Left ventricle myocardium inferior (tissue), 1 donor: ENCODE measurements around the gene CCDC70. TPM values are rescaled to one million over a fixed set of nuclear protein-coding genes. Genes with fewer than 3 reads are reported as not detected.
A peak's percentile ranks its signal among the peaks of the same experiment; 100 is the strongest.

Source experiments
- DNase-seq: peaks from one replicate; pipeline ENCODE4 v3.0.0-alpha.2; 2020
- H3K27ac ChIP-seq: fragments of 200-600 bp; replicated peaks from 2 replicates; pipeline ENCODE4 v1.8.0; 2021
- H3K27me3 ChIP-seq: fragments of 200-600 bp; 2 replicates; pipeline ENCODE4 v1.8.0; 2021; ENCODE audit warnings: low read depth
- H3K36me3 ChIP-seq: fragments of 200-600 bp; 2 replicates; pipeline ENCODE4 v1.8.0; 2021
- H3K4me1 ChIP-seq: fragments of 200-600 bp; 2 replicates; pipeline ENCODE4 v1.8.0; 2021
- H3K4me3 ChIP-seq: fragments of 200-600 bp; 2 replicates; pipeline ENCODE4 v1.8.0; 2021; ENCODE audit warnings: mild to moderate bottlenecking, moderate library complexity
- H3K9me3 ChIP-seq: fragments of 200-600 bp; replicated peaks from 2 replicates; pipeline ENCODE4 v1.8.0; 2021
- intact Hi-C: fragments of 100-400 bp; cut with micrococcal nuclease; formaldehyde crosslinking; loops from one replicate; pipeline ENCODE4 v1.11.0; 2022
- total RNA-seq: library from RNA; stranded (reverse); fragmentation: NEBNext Ultra II Directional; extraction: Animal tissue kit (Norgen Biotek cat#: 25700); gene quantifications from one replicate; pipeline ENCODE4 v1.2.1, GENCODE V29; 2021
- TF ChIP-seq, protein P1 (sequence below): fragments of 200-600 bp; IDR thresholded peaks from 2 replicates; pipeline ENCODE4 v1.8.0; 2021; ENCODE audit warnings: antibody characterized with exemption, mild to moderate bottlenecking, borderline replicate concordance
- donor health status: DM: no; HTN: yes; CAD: no; lungs with severe emphysema.

Gene CCDC70
- total RNA-seq, 1 donor from 2014 or later: not detected

DNA sequence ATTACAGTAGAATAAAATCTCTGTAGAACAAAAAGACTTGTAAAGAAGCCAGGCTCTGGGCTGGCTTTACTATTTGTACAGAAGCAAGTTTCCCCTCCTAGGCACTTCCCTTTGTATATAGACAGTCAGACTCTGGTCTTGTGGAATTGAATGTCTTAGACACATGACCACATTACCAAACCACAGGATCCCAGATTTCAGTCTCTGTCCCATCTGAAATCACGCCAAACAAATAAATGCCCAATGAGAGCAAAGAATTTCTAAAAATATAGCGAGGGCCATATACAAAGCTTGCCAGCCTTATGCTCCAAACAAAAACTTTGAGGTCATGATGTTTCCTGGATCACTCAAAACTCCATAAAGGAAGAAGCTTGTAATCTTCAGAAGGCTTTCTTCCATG is 23.9 kb downstream of the CCDC70 start:
- no peak overlapping the region for H3K4me3 ChIP-seq
- intact Hi-C loops: no loop called here
- TF ChIP-seq, protein P1, sequence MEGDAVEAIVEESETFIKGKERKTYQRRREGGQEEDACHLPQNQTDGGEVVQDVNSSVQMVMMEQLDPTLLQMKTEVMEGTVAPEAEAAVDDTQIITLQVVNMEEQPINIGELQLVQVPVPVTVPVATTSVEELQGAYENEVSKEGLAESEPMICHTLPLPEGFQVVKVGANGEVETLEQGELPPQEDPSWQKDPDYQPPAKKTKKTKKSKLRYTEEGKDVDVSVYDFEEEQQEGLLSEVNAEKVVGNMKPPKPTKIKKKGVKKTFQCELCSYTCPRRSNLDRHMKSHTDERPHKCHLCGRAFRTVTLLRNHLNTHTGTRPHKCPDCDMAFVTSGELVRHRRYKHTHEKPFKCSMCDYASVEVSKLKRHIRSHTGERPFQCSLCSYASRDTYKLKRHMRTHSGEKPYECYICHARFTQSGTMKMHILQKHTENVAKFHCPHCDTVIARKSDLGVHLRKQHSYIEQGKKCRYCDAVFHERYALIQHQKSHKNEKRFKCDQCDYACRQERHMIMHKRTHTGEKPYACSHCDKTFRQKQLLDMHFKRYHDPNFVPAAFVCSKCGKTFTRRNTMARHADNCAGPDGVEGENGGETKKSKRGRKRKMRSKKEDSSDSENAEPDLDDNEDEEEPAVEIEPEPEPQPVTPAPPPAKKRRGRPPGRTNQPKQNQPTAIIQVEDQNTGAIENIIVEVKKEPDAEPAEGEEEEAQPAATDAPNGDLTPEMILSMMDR: no peak
- H3K9me3 ChIP-seq: peaks cover 11% of the 10 kb centered on the region
- H3K27ac ChIP-seq: no peak overlapping the region
- H3K27me3 ChIP-seq: no peaks in the 10 kb centered on the region
- no peak for DNase-seq
- H3K4me1 ChIP-seq: no peaks in the 10 kb centered on the region
- no peaks in the 10 kb centered on the region for H3K36me3 ChIP-seq

DNA sequence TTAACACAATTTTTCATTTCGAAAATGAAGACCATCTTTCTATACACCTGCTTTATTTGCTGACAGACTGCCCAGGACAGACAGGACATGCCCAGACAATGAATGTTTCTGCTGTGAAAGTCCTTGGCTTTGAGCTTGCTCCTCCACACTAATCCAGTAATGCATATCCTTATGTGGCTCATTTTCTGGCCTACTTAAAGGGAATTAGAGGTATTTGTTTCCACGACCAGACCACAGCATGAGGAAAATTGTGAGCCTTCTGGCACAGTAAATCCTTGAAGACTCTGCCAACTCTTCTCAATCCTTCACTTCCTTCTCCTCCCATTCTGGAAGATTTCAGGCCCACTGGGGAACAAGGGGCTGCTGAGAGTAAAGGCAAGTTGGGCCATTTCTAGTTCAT is 25.7 kb downstream of the CCDC70 start:
- peaks cover 4% of the 10 kb centered on the region for H3K9me3 ChIP-seq
- H3K27me3 ChIP-seq: no peaks in the 10 kb centered on the region
- DNase-seq: no peak
- no peaks in the 10 kb centered on the region for H3K4me1 ChIP-seq
- no peak overlapping the region for H3K4me3 ChIP-seq
- H3K36me3 ChIP-seq: no peaks in the 10 kb centered on the region
- H3K27ac ChIP-seq: no peak overlapping the region
- TF ChIP-seq, protein P1: no peak
- intact Hi-C loops: no loop called here

DNA sequence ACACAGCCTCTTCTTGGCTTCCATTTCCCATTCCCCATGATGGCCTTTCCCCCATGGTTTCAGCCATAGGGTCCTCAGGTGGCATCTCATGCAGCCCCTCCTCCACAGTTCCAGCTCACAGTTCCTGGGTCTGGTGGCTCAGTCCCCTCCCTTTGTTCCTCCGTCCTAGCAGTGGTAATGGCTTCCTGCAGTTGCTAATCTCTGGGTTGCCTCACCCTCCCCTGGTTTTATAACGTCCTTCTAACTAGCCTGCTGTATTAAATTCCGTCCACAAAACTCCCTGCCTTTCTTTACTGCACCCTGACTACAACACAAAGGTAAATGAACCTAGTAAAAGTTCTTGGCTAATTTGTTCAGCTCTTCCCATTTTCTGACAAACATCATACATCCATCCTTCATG is 30.9 kb downstream of the CCDC70 start:
- no peaks in the 10 kb centered on the region for H3K36me3 ChIP-seq
- TF ChIP-seq, protein P1: no peak
- no peaks in the 10 kb centered on the region for H3K4me1 ChIP-seq
- H3K27me3 ChIP-seq: no peaks in the 10 kb centered on the region
- H3K9me3 ChIP-seq: no peaks in the 10 kb centered on the region
- no peak for DNase-seq
- intact Hi-C loops: no loop called here
- H3K4me3 ChIP-seq: no peak overlapping the region
- no peak overlapping the region for H3K27ac ChIP-seq

DNA sequence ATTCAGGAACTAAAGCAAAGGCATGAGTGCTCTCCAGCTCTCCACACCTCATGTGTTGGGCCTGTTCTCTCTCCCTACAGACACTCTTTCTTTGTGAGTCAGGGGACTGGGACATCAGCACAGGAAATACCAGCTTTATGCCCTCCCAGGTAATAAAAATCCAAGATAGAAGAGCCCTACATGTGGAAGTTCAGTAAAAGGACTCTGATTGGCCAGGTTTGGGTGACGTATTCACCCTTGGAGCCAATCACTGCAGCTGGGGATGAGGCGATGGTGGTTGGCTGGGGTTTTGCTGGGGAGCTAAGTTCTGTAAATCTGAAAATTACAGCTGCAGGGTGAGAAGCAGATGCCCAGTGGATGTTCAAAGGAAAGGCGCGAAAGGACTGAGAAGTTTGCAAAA is 32.5 kb downstream of the CCDC70 start:
- Histone ChIP-seq H3K9me3 (no peaks in the 10 kb centered on the region), H3K4me1 (no peaks in the 10 kb centered on the region), H3K27me3 (no peaks in the 10 kb centered on the region), H3K36me3 (no peaks in the 10 kb centered on the region), H3K27ac (no peak overlapping the region), H3K4me3 (no peak overlapping the region)
- TF ChIP-seq, protein P1: no peak
- no peak for DNase-seq
- intact Hi-C loops: no loop called here

DNA sequence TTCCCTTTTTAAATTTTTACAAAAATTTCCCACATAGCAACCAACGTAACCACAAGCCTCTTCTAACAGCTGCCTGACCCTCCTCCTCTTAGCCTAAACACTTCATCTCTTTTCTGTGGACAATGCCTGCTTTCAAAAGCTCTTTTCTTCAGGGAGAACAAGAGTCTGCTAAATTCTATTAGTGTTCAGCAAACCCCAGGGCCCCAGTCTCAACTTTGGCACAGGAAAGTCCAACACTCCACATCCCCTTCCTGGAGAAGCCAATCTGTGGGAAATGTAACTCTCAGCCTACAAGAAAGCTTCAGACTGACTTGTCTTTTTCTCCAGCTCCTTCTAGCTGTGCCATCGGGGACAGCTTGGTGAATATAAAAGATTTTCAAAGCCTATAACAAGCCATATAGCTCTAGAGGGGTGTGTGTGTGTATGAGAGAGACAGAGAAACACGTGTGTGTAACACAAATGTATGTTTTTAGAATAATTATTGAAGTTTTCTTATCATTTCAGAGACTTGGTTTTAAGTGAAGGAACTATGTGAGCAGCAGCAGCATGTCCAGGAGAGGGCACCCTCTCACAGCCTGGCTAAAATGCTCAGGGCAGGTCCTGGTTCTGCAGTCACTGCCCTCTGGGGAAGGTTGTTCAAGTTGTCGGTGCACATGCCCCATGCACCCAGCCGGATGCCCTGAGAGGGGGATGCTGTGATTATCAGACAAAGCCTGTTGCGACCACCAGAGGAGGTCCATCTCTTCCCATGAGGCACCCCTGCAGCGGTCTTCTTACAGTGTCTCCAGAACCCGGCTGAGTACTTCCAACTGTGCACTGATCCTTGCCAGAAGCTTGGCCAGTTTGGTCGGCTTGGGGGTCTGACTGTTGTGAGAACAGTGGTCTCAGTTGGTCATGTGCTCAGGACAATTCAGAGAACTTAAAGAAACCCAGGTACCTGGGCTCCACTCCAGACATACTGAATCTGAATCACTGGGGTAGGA is 34.4 kb downstream of the CCDC70 start:
- Histone ChIP-seq H3K27me3 (no peaks in the 10 kb centered on the region), H3K36me3 (no peaks in the 10 kb centered on the region), H3K9me3 (no peaks in the 10 kb centered on the region), H3K4me1 (no peaks in the 10 kb centered on the region), H3K4me3 (no peak overlapping the region), H3K27ac (no peak overlapping the region)
- TF ChIP-seq, protein P1: peak; percentile 79
- intact Hi-C loops: loop anchor here (5.0 kb wide), 1 partner anchor 231 kb away; the partner anchor contains the start of gene NEK5
- peak; percentile 30 for DNase-seq
